HG03565 (cell line): ENCODE measurements around the gene PIAS1.
"Not testable (repeated sequence)": the region's sequence is repeated elsewhere in the genome, so short reads cannot be mapped to it uniquely, and the experiment has no call there.

Experiments used
- ATAC-seq: cut with Tn5 transposase; IDR thresholded peaks from one replicate; pipeline ENCODE4 v1.9.1; 2021; ENCODE audit warnings: mild to moderate bottlenecking, moderate library complexity; ENCODE audit not compliant: unreplicated experiment

Gene PIAS1

GRCh38 chr15:68230157-68231100 lies 176.3 kb downstream of the PIAS1 start:
- no peak for ATAC-seq

DNA sequence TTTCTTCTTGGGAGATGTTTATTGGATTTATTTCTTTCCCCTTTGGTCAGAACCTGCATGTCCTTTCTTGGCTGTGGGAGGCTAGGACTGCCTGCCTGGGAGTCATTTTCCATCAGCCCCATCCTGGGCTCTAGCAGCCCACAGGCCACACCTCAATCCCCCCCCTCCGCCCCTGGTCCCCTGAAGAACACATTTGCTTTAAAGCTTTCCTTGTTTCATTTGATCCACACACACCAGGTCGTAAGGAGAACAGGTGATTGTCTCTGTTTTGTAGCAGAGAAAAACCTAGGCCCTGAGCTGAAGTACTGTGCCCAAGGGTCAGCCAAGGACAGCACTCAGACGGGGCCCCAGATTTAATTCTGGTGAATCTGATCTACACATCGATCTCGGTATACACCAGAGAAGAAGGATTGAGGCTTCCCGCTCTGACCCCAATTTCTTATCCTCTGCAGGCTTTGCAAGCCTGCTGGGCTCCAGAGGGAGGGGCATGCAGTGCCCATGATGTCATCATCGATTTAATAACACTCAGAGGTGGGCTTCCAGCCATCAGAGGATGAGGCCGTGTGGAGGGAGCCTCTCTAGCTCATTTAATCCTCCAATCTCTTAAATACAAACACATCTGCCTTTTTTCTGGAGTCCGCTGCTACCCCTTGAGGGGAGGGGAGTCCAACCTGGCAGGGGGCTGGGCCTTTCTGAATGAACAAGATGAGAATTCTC lies 177.1 kb downstream of the PIAS1 start:
- no peak for ATAC-seq

- no peak for ATAC-seq
Measured at GRCh38 chr15:68232449-68232848, 178.3 kb downstream of the PIAS1 start.

DNA sequence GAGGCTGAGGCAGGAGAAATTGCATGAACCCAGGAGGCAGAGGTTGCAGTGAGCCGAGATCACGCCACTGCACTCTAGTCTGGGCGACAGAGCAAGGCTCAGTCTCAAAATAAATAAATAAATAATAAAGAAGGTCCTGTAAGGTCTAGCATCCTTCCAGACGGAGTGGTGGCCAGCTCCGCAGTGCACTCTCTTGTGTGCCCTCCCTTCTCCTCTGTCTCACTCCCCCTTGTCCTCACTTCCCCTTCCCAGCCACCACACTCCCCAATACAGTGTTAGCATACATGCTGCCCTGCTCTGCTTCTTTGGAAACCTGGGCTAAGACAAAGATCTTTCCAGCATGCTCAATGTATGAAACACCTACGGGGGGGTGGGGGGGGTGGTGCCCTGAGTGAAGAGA lies 178.8 kb downstream of the PIAS1 start:
- ATAC-seq, result no peak

GRCh38 chr15:68234060-68234459 lies 179.9 kb downstream of the PIAS1 start:
- ATAC-seq, result no peak

GRCh38 chr15:68234520-68234919 lies 180.4 kb downstream of the PIAS1 start:
- not testable (repeated sequence) for ATAC-seq

DNA sequence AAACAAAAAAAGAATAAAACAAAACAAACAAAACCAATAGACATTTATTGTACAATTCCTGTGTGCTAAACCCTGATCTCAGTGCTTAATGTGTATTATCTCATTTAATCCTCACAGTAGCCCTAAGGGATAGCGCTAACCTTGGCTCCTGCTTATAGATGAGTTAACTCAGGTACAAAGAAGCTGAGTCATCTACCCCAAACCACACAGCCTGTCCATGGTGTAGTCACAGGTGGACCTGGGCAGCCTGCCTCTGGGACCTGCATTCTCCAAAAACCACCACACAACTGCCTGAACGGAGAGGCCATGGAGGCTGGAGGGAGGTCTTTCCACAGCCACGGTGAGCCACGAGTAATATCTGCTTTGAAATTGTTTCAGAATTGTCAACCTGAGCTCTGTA lies 180.9 kb downstream of the PIAS1 start:
- no peak for ATAC-seq

DNA sequence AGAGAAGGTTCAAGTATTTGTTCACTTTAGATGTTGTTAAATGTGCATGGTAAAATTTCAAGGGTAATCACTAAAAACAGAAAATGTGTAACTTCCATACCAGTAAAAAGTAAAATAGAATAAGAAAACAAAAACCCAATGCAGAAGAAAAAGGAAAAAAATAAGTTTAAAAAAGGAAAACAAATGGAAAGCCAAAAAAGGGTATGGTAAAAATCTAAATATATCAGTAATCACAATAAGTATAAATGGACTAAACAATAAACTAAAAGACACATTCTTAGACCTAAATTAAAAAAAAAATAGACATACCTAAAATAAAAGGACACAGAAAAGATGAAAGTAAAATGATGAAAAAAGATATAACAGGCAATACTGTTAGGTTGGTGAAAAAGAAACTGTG lies 184.9 kb downstream of the PIAS1 start:
- no peak for ATAC-seq

DNA sequence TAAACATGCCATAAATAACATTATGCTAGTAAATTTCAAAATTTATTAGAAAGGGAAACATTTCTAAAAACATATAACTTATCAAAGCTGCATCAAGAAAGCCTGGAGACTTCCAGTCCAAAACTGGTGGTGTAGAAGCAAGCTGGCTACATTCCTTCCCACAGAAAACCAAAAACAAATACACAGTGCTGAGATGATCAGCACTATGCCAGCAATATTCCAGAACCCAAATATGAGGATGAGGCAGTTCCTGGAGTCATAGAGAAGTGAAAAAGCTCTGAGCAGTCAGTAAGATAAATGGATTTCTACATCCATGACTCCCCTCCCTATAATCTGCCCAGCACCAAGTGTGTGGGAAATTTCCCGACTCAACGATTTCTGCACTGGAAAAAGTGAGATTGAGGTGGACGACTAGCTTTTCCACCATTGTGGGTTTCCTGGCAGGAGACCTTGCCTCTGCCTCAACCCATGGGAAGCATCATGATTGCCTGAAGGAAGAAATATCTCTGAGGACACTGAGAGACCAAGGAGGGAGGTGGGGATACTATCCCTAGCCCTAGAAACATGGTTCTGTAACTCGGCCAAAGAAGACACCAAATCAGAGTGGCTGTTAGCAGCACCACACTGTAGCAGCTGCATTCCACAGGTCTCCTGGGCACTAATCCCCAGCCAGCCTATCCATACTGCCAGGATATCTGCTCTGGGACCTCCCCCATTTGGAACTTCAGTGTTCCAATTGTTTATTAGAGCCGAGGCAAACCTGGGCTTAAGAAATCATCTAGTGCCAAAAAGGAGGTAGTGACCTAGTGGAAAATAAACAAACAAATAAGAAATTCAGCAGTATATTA lies 187.2 kb downstream of the PIAS1 start:
- no peak for ATAC-seq
